Nucleus accumbens (tissue), 56 donors: Measurements from ENCODE around the gene ANAPC2.

Experiments
- DNase-seq, 56 donors: peaks; one replicate each; lab custom pipeline; 2025; lab: John Stamatoyannopoulos, UW

Gene ANAPC2

DNA sequence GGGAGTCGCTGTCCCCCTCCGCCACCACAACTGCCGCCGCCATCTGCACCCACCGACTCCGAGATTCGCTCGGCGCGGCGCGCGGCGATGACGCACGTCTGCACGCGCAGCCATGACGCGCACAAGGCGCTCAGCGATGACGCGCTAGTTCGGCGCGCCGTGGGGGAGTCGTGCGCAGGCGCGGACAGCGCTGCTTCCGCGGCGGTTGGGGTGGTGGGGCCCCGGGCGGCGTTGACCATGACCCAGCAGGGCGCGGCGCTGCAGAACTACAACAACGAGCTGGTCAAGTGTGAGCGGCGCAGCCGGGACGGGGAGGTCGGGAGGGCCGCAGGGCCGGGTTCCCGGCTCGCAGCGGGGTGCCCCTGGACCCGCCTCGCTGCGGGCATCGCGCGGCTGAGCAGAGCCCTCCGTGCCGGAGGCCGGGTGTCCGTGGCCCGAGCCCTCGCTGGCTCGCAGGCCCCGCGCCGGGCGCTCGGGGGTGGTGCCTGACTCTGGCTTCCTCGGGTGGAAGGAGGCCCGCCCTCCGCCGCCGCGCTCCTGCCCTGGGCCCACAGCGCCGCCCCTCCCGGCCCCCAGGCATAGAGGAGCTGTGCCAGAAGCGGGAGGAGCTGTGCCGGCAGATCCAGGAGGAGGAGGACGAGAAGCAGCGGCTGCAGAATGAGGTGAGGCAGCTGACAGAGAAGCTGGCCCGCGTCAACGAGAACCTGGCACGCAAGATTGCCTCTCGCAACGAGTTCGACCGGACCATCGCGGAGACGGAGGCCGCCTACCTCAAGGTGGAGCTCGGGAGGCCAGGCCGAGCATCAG lies at the start of gene ANAPC2, which contains the start of gene SSNA1:
Gene ANAPC2, minus strand, starts transcription at position 71 of the 807 bp plus-strand sequence. Its CDS starts 28 bp downstream, at position 43.
Gene SSNA1, plus strand, starts transcription at position 187 of the 807 bp plus-strand sequence. Its CDS starts 51 bp downstream, at position 238.
- DNase-seq, result peak in 55 of 56 donors; percentile 57 to 96 (median 90)

GRCh38 chr9:137236936-137237421 lies 48.6 kb upstream of the ANAPC2 start:
- peak in 5 of 56 donors; percentile 12 to 39 (median 28) for DNase-seq

DNA sequence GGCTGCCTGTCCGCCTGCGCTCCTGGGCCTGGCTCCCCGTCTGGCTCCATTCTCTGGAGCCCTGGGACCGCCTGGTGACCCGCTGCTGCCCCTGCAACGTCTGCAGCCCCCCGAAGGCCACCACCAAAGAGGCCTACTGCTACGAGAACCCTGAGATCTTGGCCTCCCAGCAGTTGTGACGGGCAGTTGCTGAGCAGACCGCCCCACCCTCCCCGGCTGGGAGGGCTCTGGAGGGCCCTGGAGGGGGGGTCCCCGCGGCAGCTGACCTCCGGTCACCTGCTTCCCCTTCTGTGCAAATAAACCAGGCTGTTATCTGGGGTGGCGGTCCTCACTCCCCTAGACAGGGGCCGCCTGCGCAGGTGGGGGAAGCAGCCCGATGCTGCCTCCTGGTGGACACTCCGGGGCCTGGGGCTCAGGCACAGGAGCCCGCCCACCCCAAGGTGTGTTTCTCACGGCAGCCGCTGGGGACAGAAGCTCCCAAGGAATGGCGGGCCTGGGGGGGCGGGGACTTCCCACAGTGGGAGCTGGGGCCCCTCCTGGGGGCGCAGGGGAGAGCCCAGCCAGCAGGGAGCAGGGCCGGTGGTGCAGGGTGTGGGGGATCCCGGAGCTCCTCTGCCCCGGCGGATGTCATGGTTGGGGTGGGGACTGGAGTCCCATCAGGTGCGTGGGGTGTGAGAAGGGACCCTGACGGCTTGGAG lies 48.0 kb upstream of the ANAPC2 start:
- peak in 53 of 56 donors; percentile 11 to 89 (median 66) for DNase-seq

GRCh38 chr9:137235424-137236237 lies 47.3 kb upstream of the ANAPC2 start:
- DNase-seq, result no peak

- no peak for DNase-seq
These were observed 46.5 kb upstream of the ANAPC2 start for GRCh38 chr9:137234758-137235423.

DNA sequence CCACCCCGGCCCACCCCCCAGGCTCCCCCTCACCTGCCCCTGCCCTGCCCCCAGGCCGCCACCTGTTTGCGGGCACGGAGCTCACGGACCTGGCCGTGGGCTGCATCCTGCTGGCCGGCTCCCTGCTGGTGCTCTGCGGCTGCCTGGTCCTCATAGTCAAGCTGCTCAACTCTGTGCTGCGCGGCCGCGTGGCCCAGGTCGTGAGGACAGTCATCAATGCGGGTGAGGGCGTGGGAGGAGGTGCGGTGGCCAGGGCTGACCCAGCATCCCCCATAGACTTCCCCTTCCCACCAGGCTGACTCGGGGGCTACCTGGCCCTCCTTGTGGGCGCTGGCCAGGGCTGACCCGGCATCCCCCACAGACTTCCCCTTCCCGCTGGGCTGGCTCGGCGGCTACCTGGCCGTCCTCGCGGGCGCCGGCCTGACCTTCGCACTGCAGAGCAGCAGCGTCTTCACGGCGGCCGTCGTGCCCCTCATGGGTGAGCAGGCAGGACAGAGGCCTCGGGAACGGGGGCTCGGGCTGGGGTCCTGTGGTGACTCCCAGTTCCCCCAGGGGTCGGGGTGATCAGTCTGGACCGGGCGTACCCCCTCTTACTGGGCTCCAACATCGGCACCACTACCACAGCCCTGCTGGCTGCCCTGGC lies 45.8 kb upstream of the ANAPC2 start:
- no peak for DNase-seq

GRCh38 chr9:137233143-137233980 lies 45.0 kb upstream of the ANAPC2 start:
- no peak for DNase-seq

DNA sequence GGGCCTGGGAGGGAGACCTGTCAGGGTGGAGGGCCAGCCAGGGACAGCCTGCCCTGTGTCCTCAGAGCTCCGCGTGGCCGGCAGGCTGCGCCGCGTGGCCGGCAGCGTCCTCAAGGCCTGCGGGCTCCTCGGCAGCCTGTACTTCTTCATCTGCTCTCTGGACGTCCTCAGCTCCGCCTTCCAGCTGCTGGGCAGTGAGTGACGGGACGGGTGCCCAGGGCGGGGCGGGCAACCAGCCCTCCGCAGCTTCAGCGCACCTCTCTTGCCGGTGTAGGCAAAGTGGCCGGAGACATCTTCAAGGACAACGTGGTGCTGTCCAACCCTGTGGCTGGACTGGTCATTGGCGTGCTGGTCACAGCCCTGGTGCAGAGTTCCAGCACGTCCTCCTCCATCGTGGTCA lies 44.1 kb upstream of the ANAPC2 start:
- no peak for DNase-seq

DNA sequence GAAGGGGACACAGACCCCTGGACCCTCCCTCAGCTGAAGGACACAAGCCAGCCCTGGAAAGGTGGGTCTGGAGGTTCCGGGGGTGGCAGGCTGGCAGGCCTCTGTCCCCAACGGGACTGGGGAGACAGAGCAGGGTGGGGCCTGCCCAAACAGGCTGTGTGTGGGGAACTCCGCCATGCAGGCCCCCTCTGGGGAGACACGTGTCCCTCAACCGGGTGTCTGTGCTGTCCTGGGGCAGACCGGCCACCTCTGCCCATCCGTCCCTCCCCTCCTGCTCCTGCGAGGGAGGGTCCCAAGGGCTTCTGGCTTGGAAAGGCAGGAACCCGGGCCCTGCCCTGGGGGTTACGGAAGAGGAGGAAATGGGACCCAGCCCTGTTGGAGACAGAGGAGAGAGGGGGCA lies 43.7 kb upstream of the ANAPC2 start:
- DNase-seq, result no peak

DNA sequence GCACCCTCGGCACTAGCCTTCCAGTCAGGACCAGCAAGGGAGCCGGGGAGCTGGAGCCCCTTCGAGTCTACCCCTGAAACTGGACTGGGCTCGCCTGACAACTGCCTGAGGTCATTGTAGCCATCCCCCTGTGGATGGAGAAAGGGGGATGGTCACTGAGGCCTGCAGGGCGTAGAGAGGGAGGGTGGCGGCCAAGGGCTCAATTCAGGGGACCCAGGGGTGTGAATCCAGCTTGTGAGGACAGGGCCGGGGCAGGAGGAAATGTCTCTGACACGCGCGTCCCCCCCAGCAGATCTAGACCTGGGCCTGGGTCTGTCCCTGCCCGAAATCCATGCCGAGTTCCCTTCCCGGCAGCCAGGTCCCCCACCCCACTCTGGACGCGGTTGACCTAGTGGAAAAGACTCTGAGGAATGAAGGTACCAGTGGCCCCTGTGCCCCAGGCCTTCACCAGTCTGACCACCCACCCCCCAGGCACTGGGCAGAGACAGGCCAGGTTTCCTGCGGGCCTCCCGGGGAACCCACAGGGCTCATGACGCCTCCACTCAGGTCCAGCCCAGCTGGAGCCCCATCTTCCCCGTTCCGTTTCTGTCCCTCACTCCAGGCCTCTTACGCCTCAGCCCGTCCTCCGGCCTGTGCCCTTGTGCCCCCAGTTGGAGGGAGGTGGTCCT lies 43.1 kb upstream of the ANAPC2 start:
- no peak for DNase-seq

GRCh38 chr9:137230705-137231371 lies 42.5 kb upstream of the ANAPC2 start, which contains the start of gene SLC34A3:
TSS of gene SLC34A3 (plus strand) at chr9:137230901. CDS start at chr9:137231703, 802 bp downstream.
- DNase-seq, result no peak

DNA sequence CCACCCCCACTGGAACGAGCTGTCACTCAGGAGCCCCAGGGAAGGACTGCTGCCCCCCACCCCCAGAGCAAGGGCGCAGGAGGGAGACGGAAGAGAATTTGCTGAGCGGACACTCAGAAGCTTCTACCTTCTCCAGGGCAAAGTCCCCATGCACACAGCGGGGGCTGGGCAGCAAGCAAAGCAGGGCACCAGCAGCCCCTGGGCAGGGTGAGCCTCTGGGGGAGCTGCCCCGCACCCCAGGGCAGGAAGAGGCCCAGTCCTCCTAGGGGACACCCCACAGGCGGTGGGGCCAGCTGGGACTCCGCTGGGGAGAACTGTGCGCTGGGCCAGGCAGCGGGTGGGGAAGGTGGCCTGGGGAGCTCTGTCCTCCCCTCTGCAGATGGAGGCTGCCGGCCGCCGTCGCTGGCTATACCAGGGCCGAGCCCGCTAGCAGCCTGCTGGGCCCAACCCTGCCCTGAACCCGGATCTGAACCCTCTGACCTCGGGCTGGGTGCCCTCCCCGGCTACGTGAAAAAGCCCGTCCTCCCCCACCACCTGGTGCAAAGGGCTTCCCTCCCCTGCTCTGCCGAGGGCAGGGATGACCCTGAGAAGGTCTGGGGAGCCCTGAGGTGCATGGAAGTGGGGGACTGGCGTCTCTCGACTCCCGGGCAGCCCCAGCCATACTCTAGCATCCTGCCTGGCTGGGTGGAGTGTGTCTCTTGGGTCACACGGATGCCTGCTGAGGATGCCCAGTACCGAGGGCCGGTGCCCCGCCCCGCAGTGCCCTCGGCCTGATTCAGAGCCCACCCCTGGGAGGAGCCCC lies 41.7 kb upstream of the ANAPC2 start:
- no peak for DNase-seq

- DNase-seq, result no peak
These were observed 40.9 kb upstream of the ANAPC2 start for GRCh38 chr9:137228968-137229896.

DNA sequence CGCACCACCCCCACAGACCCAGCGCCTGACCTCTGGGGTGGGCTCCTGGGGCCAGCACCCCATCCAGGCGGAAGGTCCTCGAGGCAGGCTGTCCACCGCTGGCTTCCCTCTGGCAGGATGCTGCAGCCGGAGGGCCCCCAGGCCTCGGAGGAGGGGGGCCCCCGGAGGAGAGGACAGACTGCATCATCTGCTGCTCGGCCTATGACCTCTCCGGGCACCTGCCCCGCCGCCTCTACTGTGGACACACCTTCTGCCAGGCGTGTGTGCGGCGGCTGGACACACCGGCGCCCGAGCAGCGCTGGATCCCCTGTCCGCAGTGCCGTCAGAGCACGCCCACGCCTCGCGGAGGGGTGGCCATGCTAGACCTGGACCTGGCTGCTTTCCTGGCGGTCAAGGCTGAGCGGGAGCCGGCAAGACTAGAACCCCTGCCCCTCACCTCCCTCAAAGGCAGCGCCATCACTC lies 40.2 kb upstream of the ANAPC2 start:
- no peak for DNase-seq

- DNase-seq, result no peak
These were observed 39.6 kb upstream of the ANAPC2 start for GRCh38 chr9:137227853-137228505.
